GM23338 (cell line): ENCODE data around the gene ECHDC3. TPM values are rescaled to one million over a fixed set of nuclear protein-coding genes. Genes with fewer than 3 reads are reported as not detected.

Experiments
- ATAC-seq: fragments of 200-7000 bp; cut with Tn5 transposase; 3 replicates; pipeline ENCODE4 v1.9.1; 2020
- DNase-seq: peaks from one replicate; pipeline ENCODE4 v3.0.0-alpha.2; 2015; ENCODE audit warnings: low spot score
- H2AFZ ChIP-seq: fragments of 200-600 bp; sonication (generic); 2 replicates; pipeline ENCODE4 v1.8.0; 2016; ENCODE audit warnings: antibody characterized with exemption, mild to moderate bottlenecking, moderate library complexity
- H3F3A ChIP-seq: fragments of 200-600 bp; sonication (generic); replicated peaks from 2 replicates; pipeline ENCODE4 v1.8.0; 2017; ENCODE audit warnings: antibody characterized with exemption, mixed run types, low read depth
- H3K27ac ChIP-seq: fragments of 200-600 bp; sonication (generic); 2 replicates; pipeline ENCODE4 v1.6.1; 2016; ENCODE audit warnings: low read depth
- H3K27me3 ChIP-seq: fragments of 200-600 bp; sonication (generic); 2 replicates; pipeline ENCODE4 v1.8.0; 2016; ENCODE audit warnings: mild to moderate bottlenecking, mixed run types, moderate library complexity; ENCODE audit not compliant: insufficient read depth
- H3K36me3 ChIP-seq: fragments of 200-600 bp; sonication (generic); 2 replicates; pipeline ENCODE4 v1.8.0; 2016; ENCODE audit warnings: mild to moderate bottlenecking; ENCODE audit not compliant: insufficient read depth
- H3K4me1 ChIP-seq: fragments of 200-600 bp; sonication (generic); 2 replicates; pipeline ENCODE4 v1.8.0; 2016; ENCODE audit warnings: mild to moderate bottlenecking, moderate library complexity; ENCODE audit not compliant: insufficient read depth
- H3K4me2 ChIP-seq: fragments of 200-600 bp; sonication (generic); 2 replicates; pipeline ENCODE4 v1.7.1; 2017; ENCODE audit warnings: mixed run types
- H3K4me3 ChIP-seq: fragments of 200-600 bp; sonication (generic); 2 replicates; pipeline ENCODE4 v1.6.1; 2016; ENCODE audit warnings: mixed run types
- H3K79me2 ChIP-seq: fragments of 200-600 bp; sonication (generic); replicated peaks from 2 replicates; pipeline ENCODE4 v1.8.0; 2017; ENCODE audit warnings: mild to moderate bottlenecking; ENCODE audit not compliant: insufficient read depth
- H3K9me2 ChIP-seq: fragments of 200-600 bp; sonication (generic); 2 replicates; pipeline ENCODE4 v1.8.0; 2017; ENCODE audit not compliant: insufficient read depth
- H4K20me1 ChIP-seq: fragments of 200-600 bp; sonication (generic); replicated peaks from 2 replicates; pipeline ENCODE4 v1.8.0; 2017; ENCODE audit warnings: mild to moderate bottlenecking; ENCODE audit not compliant: insufficient read depth
- H3K27ac Mint-ChIP-seq: 2 replicates; pipeline ENCODE4 v1.8.0; 2020; ENCODE audit warnings: inconsistent platforms, mild to moderate bottlenecking, moderate library complexity, mixed read lengths
- H3K27me3 Mint-ChIP-seq: 3 replicates; pipeline ENCODE4 v1.8.0; 2022; ENCODE audit warnings: low read depth, mild to moderate bottlenecking, moderate library complexity, mixed read lengths, inconsistent platforms; ENCODE audit not compliant: insufficient read depth, poor library complexity
- H3K36me3 Mint-ChIP-seq: 3 replicates; pipeline ENCODE4 v1.8.0; 2021; ENCODE audit warnings: low read depth, mild to moderate bottlenecking, inconsistent platforms, moderate library complexity, mixed read lengths
- H3K4me1 Mint-ChIP-seq: 3 replicates; pipeline ENCODE4 v1.8.0; 2020; ENCODE audit warnings: mild to moderate bottlenecking, inconsistent platforms, mixed read lengths
- H3K4me3 Mint-ChIP-seq: 3 replicates; pipeline ENCODE4 v1.8.0; 2021; ENCODE audit warnings: moderate library complexity, mild to moderate bottlenecking, inconsistent platforms, mixed read lengths
- H3K9me3 Mint-ChIP-seq: 3 replicates; pipeline ENCODE4 v1.8.0; 2020; ENCODE audit warnings: moderate library complexity, mild to moderate bottlenecking, inconsistent platforms, mixed read lengths
- EZH2 ChIP-seq: fragments of 200-600 bp; sonication (generic); IDR thresholded peaks from one replicate; pipeline ENCODE4 v1.8.0; 2017; ENCODE audit warnings: antibody characterized with exemption, mild to moderate bottlenecking, low read depth; ENCODE audit not compliant: unreplicated experiment
- JUNB ChIP-seq: IDR thresholded peaks from one replicate; pipeline ENCODE4 v1.6.1; 2016; ENCODE audit warnings: antibody characterized with exemption; ENCODE audit not compliant: unreplicated experiment
- NANOG ChIP-seq: IDR thresholded peaks from 2 replicates; pipeline ENCODE4 v1.6.1; 2016; ENCODE audit warnings: antibody characterized with exemption, borderline replicate concordance
- STAT1 ChIP-seq: IDR thresholded peaks from one replicate; pipeline ENCODE4 v1.6.1; 2016; ENCODE audit warnings: antibody characterized with exemption; ENCODE audit not compliant: unreplicated experiment
- ZNF114 ChIP-seq: fragments of 250-450 bp; sonication (Bioruptor Pico); IDR thresholded peaks from 2 replicates; pipeline ENCODE4 v1.5.0; 2020; ENCODE audit warnings: mild to moderate bottlenecking, moderate library complexity
- ZNF331 ChIP-seq: fragments of 250-450 bp; sonication (Bioruptor Pico); IDR thresholded peaks from 2 replicates; pipeline ENCODE4 v1.5.0; 2020; ENCODE audit warnings: low read depth, mild to moderate bottlenecking, moderate library complexity
- polyA plus RNA-seq: library from polyadenylated mRNA; unstranded; fragments of >200 nt; fragmentation: Nextera tagmentation; extraction: Ambion mirVana; gene quantifications from 2 replicates; pipeline ENCODE4 v1.2.1, GENCODE V29; 2016
- total RNA-seq: library from RNA; depleted of rRNA; stranded (reverse); fragments of >200 nt; shearing (Covaris generic); gene quantifications from 2 replicates; pipeline ENCODE4 v1.2.3, GENCODE V29; 2014
- TF ChIP-seq, protein P1 (sequence below), 2 experiments: fragments of 200-600 bp in 1 of 2; sonication (generic) in 1 of 2; conservative IDR thresholded peaks; 2 replicates each; pipeline versions ENCODE4 v1.5.1 to v1.6.1; 2016 to 2017; ENCODE audit warnings: antibody characterized with exemption in 2 of 2, low read depth in 2 of 2, mild to moderate bottlenecking in 2 of 2, moderate library complexity in 1 of 2
- TF ChIP-seq, protein P2 (sequence below): IDR thresholded peaks from 2 replicates; pipeline ENCODE4 v1.6.1; 2016; ENCODE audit warnings: antibody characterized with exemption
- TF ChIP-seq, protein P3 (sequence below): IDR thresholded peaks from one replicate; pipeline ENCODE4 v1.6.1; 2018; ENCODE audit warnings: antibody characterized with exemption; ENCODE audit not compliant: unreplicated experiment

ECHDC3 gene
- total and polyA plus RNA-seq, 2 experiments from 2014 or later: 16.3 to 50.1 TPM

DNA sequence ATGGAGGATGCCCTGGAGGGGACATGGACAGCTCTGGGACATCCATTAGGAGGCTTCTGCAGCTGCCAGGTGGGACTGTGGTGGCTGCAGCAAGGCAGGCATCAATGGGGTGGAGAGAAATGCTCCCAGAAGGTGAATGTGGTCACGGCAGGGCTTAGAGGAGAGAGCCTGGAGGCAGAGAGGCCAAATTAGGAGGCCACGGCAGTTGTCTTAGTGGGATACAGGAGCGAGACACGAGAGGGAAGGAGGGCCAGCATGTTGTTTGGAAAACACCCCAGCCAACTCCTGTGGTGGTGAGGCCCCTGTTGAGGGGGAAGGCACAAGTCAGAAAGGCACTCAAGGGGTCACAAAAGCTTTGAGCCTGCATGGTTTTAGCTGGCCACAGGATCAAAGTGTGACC is 14.6 kb upstream of the ECHDC3 start (continued):
- TF ChIP-seq, protein P1, sequence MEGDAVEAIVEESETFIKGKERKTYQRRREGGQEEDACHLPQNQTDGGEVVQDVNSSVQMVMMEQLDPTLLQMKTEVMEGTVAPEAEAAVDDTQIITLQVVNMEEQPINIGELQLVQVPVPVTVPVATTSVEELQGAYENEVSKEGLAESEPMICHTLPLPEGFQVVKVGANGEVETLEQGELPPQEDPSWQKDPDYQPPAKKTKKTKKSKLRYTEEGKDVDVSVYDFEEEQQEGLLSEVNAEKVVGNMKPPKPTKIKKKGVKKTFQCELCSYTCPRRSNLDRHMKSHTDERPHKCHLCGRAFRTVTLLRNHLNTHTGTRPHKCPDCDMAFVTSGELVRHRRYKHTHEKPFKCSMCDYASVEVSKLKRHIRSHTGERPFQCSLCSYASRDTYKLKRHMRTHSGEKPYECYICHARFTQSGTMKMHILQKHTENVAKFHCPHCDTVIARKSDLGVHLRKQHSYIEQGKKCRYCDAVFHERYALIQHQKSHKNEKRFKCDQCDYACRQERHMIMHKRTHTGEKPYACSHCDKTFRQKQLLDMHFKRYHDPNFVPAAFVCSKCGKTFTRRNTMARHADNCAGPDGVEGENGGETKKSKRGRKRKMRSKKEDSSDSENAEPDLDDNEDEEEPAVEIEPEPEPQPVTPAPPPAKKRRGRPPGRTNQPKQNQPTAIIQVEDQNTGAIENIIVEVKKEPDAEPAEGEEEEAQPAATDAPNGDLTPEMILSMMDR (conservative IDR thresholded peaks at IDR 0.05; ENCODE audit: low read depth in 2 of 2): no peak
- no peak for TF ChIP-seq JUNB
- TF ChIP-seq, protein P2, sequence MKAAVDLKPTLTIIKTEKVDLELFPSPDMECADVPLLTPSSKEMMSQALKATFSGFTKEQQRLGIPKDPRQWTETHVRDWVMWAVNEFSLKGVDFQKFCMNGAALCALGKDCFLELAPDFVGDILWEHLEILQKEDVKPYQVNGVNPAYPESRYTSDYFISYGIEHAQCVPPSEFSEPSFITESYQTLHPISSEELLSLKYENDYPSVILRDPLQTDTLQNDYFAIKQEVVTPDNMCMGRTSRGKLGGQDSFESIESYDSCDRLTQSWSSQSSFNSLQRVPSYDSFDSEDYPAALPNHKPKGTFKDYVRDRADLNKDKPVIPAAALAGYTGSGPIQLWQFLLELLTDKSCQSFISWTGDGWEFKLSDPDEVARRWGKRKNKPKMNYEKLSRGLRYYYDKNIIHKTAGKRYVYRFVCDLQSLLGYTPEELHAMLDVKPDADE: no peak
- TF ChIP-seq ZNF331: no peak
- no peak for TF ChIP-seq NANOG
- no peak for TF ChIP-seq EZH2
- TF ChIP-seq, protein P3, sequence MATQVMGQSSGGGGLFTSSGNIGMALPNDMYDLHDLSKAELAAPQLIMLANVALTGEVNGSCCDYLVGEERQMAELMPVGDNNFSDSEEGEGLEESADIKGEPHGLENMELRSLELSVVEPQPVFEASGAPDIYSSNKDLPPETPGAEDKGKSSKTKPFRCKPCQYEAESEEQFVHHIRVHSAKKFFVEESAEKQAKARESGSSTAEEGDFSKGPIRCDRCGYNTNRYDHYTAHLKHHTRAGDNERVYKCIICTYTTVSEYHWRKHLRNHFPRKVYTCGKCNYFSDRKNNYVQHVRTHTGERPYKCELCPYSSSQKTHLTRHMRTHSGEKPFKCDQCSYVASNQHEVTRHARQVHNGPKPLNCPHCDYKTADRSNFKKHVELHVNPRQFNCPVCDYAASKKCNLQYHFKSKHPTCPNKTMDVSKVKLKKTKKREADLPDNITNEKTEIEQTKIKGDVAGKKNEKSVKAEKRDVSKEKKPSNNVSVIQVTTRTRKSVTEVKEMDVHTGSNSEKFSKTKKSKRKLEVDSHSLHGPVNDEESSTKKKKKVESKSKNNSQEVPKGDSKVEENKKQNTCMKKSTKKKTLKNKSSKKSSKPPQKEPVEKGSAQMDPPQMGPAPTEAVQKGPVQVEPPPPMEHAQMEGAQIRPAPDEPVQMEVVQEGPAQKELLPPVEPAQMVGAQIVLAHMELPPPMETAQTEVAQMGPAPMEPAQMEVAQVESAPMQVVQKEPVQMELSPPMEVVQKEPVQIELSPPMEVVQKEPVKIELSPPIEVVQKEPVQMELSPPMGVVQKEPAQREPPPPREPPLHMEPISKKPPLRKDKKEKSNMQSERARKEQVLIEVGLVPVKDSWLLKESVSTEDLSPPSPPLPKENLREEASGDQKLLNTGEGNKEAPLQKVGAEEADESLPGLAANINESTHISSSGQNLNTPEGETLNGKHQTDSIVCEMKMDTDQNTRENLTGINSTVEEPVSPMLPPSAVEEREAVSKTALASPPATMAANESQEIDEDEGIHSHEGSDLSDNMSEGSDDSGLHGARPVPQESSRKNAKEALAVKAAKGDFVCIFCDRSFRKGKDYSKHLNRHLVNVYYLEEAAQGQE: no peak

GRCh38 chr10:11728353-11728752 is 13.8 kb upstream of the ECHDC3 start:
- H3K4me1 Mint-ChIP-seq: peaks cover 5% of the 10 kb centered on the region; the same call in 2 of the 3 replicates
- no peak overlapping the region for H3K27ac ChIP-seq
- no peak overlapping the region for H2AFZ ChIP-seq
- no peak overlapping the region for H3K4me3 Mint-ChIP-seq
- ATAC-seq: no peak
- H3F3A ChIP-seq: no peaks in the 10 kb centered on the region
- H3K79me2 ChIP-seq: no peaks in the 10 kb centered on the region
- no peak overlapping the region for H3K27ac Mint-ChIP-seq
- H3K36me3 Mint-ChIP-seq: peaks cover 17% of the 10 kb centered on the region
- H3K9me2 ChIP-seq: no peaks in the 10 kb centered on the region
- H4K20me1 ChIP-seq: no peaks in the 10 kb centered on the region
- no peak for DNase-seq
- H3K4me1 ChIP-seq: no peaks in the 10 kb centered on the region
- H3K4me3 ChIP-seq: no peak overlapping the region
- H3K4me2 ChIP-seq: no peak overlapping the region
- TF ChIP-seq ZNF331 (no peak), ZNF114 (CRISPR knock-in tag) (no peak), NANOG (no peak), STAT1 (no peak), JUNB (no peak)
- peaks cover 5% of the 10 kb centered on the region for H3K27me3 Mint-ChIP-seq
- H3K36me3 ChIP-seq: no peaks in the 10 kb centered on the region
- peaks cover 35% of the 10 kb centered on the region for H3K9me3 Mint-ChIP-seq
- no peaks in the 10 kb centered on the region for H3K27me3 ChIP-seq
